ENCODE measurements around the gene ZNF324. TPM values are rescaled to one million over a fixed set of nuclear protein-coding genes. Genes with fewer than 3 reads are reported as not detected.

The ZNF324 gene
- total and polyA plus RNA-seq, 9 of the 15 experiments (the other 6 are each of a cell fraction or from before 2014, with no cell fraction given) = 0.92 to 16.4 (median 5.3) TPM

- no peak for TF ChIP-seq ATF7 (IDR thresholded peaks at IDR 0.05)
- TF ChIP-seq ZNF23 (CRISPR knock-in tag; IDR thresholded peaks at IDR 0.05) = no peak
- TF ChIP-seq IRF1 (CRISPR knock-in tag; IDR thresholded peaks at IDR 0.05; ENCODE audit: borderline replicate concordance) = no peak
- TF ChIP-seq ZBTB11 (CRISPR knock-in tag; IDR thresholded peaks at IDR 0.05) = no peak
- TF ChIP-seq ATF1 (CRISPR knock-in tag; IDR thresholded peaks at IDR 0.05) = no peak
- no peak for TF ChIP-seq ATF1 (tag; IDR thresholded peaks at IDR 0.05)
- no peak for TF ChIP-seq CHD1 (IDR thresholded peaks at IDR 0.05; ENCODE audit: low read length)
- peak in 1 of 3 experiments; percentile 56 for TF ChIP-seq YY1 (IDR thresholded peaks at IDR 0.05; ENCODE audit: borderline replicate concordance in 1 of 3, control insufficient read depth in 1 of 3, extremely low read depth in 1 of 3, insufficient read depth in 3 of 3, insufficient read length in 1 of 3, insufficient replicate concordance in 2 of 3, low read depth in 1 of 3, low read length in 2 of 3)
- no peak for TF ChIP-seq SRSF9 (IDR thresholded peaks at IDR 0.05; ENCODE audit: borderline replicate concordance, low read depth, low read length)
- TF ChIP-seq NEUROD1 (IDR thresholded peaks at IDR 0.05; ENCODE audit: borderline replicate concordance, low read depth, low read length, partially characterized antibody) = no peak
- TF ChIP-seq FOXP1 (CRISPR knock-in tag; IDR thresholded peaks at IDR 0.05) = peak; percentile 55; the same call in 1 of the 2 replicates
- TF ChIP-seq HES1 (IDR thresholded peaks at IDR 0.05; ENCODE audit: low read depth) = no peak
- TF ChIP-seq USF1 (CRISPR knock-in tag; IDR thresholded peaks at IDR 0.05) = no peak
- TF ChIP-seq PURB (CRISPR knock-in tag; IDR thresholded peaks at IDR 0.05; ENCODE audit: low read depth) = no peak
- no peak for TF ChIP-seq LARP7 (IDR thresholded peaks at IDR 0.05)
- no peak for TF ChIP-seq PCBP1 (IDR thresholded peaks at IDR 0.05; ENCODE audit: low read depth, low read length, poor library complexity, severe bottlenecking)
- TF ChIP-seq ZNF212 (CRISPR knock-in tag; IDR thresholded peaks at IDR 0.05) = no peak
- no peak for TF ChIP-seq LEF1 (IDR thresholded peaks at IDR 0.05)
- no peak for TF ChIP-seq MIER1 (IDR thresholded peaks at IDR 0.05; ENCODE audit: low read depth)
- TF ChIP-seq ETV6 (IDR thresholded peaks at IDR 0.05; ENCODE audit: borderline replicate concordance in 1 of 2, low read depth in 2 of 2, low read length in 1 of 2) = no peak; a peak in 1 of 4 replicates
- TF ChIP-seq ETV6 (CRISPR knock-in tag; IDR thresholded peaks at IDR 0.05; ENCODE audit: borderline replicate concordance) = no peak
- no peak for TF ChIP-seq SMAD1 (IDR thresholded peaks at IDR 0.05; ENCODE audit: low read depth, low read length, partially characterized antibody)
- TF ChIP-seq HDAC2 (IDR thresholded peaks at IDR 0.05) = peak; percentile 37; the same call in 1 of the 2 replicates
Measured at GRCh38 chr19:58474997-58475713, 8.3 kb downstream of the ZNF324 start (continued).

Measured in K562 (cell line).